GM18873 (cell line): ENCODE measurements around the gene LRRC42.
"Not testable (repeated sequence)": the region's sequence is repeated elsewhere in the genome, so short reads cannot be mapped to it uniquely, and the experiment has no call there.

Experiments
- ATAC-seq: cut with Tn5 transposase; IDR thresholded peaks from one replicate; pipeline ENCODE4 v1.9.1; 2021; ENCODE audit warnings: mild to moderate bottlenecking, moderate library complexity, moderate number of reproducible peaks; ENCODE audit not compliant: unreplicated experiment, low FRiP score

The LRRC42 gene

GRCh38 chr1:53964109-53964508 lies 18.0 kb downstream of the LRRC42 start:
- ATAC-seq = no peak

GRCh38 chr1:53966794-53967193 lies 20.6 kb downstream of the LRRC42 start:
- no peak for ATAC-seq

GRCh38 chr1:53967409-53968124 lies 21.4 kb downstream of the LRRC42 start:
- no peak for ATAC-seq

- no peak for ATAC-seq
These were observed 22.0 kb downstream of the LRRC42 start for GRCh38 chr1:53968125-53968513.

DNA sequence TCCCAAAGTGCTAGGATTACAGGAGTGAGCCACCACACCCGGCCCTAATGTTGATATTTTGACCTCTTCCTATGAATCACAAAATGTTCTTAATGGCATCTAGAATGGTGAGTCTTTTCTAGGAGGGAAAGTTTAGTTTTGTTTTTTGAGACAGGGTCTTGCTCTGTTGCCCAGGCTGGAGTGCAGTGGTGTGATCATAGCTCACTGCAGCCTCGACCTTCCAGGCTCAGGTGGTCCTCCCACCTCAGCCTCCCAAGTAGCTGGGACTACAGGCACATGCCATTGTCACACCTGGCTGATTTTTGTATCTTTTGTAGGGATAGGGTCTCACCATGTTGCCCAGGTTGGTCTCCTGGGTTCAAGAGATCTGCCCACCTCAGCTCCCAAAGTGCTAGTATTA lies 23.2 kb downstream of the LRRC42 start:
- ATAC-seq = not testable (repeated sequence)

DNA sequence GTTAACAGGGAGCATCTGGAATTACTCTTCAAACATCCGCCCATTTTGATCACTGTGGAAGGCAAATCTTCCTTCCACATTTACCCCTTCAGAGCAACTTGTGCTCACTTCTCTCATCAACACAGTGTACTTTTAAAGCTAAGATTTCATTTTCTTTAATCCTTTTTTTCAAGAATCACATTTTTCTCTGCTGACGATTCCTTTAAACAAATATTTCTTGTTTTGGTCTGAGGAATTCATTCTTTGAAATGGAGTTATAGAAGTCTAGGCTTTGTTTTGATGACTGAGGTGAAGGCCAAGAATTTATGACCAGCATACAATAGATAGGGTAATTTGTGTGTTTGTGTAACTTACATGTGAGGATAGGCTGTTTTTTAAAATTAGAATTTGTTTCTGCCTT lies 25.6 kb downstream of the LRRC42 start:
- ATAC-seq = no peak

DNA sequence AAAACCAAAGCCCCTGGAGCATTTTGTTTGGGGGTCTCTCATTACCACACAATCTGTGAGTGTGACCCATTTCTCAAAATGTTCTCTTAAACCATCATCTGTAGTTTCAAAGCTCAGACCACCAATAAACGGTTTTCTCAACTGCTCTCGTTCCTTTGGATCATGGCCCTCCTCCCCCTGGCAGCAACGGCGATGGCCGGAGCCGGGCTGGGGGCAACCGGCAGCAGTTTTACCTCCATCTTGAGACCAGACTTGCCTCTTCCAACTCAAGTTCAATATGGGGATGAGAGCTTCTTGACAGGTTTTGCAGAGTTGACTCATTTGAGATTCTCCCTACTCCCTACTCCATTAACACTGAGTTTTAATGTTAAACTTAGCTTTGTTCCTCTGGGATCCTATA lies 29.7 kb downstream of the LRRC42 start:
- no peak for ATAC-seq

DNA sequence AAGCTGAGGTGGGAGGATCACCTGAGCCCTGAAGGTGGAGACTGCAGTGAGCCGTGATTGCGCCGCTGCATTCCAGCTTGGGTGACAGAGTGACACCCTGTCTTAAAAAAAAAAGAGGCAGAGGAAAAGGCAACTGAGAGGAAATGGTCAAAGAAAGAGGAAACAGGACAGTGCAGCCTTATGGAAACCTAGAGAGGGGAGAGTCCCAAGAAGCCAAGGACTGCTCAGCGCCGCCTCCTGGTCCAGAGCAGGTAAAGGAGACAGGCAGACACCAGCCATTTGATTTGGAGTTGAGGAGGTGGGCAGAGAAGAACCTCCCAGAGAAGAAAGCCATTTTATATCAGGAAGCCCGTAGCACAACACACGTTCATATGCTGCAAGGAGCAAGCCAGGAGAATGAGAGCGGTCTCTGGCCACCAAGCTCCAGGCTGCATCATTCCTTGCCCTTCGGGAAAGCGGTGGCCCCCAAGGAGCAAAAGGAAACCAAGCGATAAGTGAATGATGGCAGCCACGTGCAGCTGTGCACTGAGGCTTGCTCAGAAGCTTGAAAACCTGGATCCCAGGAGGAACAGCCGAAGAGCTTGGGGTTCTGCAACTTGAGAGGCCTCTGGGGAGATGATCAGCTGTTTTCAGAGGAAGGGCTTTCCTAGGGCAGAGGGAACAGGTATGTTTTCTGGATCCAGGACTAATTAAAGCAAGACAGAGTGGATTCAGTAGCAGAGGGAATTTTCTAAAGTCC lies 33.7 kb downstream of the LRRC42 start:
- ATAC-seq = no peak

DNA sequence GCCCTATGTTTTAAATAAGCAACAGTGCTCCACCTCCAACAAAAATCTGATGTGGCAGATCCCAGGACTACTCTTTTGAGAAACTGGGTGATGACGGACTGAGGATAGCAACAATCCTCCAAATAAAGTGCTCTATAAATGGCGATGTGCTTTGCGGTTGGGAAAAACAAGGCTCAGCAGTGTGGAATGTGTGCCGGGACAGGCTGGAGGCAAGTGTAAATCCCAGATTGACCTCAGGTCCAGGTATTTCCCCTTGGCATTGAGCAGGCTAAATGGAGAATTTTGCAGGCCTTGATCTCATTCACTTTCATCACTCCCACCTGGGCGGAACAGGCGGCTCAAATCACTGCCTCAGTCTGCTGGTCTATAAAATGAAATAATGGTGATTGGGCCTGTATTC lies 35.1 kb downstream of the LRRC42 start:
- ATAC-seq = no peak

- ATAC-seq = no peak
These were observed 36.0 kb downstream of the LRRC42 start for GRCh38 chr1:53982034-53982762.

- ATAC-seq = no peak
These were observed 36.6 kb downstream of the LRRC42 start for GRCh38 chr1:53982763-53983104.

DNA sequence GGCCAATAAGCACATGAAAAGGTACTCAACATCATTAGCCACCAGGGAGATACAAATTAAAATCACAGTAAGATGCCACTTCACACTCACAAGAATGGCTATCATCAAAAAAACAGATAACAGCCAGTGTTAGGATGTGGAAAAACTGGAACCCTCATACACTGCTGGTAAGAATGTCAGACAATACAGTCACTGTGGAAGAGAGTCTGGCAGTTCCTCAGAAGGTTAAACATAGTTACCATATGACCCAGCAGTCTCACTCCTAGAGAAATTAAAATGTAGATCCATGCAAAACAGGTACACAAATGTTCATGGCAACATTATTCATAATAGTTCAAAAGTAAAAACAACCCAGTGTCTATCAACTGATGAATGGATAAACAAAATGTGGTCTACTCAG lies 38.6 kb downstream of the LRRC42 start:
- no peak for ATAC-seq

DNA sequence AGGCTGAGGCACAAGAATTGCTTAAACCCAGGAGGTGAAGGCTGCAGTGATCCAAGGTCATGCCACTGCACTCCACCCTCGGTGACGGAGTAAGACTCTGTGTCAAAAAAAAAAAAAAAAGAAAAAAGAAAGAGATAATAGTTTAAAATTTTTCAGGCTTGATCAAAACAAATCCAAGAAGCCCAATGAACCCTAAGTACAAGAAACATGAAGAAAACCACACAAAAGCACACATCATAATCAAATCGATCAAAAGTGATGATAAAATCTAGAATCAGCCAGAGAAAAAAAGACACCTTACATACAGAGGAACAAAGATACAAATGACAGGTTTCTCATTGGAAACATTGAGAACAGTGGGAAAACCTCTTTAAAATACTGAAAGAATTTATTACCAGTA lies 40.3 kb downstream of the LRRC42 start:
- ATAC-seq = no peak

DNA sequence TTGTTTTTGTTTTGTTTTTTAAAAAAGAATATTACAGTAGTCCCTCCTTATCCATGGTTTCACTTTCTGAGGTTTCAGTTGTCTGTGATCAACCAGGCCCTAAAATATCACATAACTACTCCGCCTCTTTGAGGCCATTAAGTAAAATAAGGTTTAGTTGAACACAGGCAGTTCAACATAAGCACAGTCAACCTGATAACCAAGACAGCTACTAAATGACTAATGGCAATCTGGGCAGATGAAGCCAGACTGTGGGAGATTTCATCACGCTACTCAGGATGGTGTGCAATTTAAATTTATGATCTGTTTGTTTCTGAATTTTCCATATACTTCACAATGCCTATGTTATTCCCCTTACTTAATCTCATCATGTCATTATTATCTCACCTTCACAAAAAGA lies 41.7 kb downstream of the LRRC42 start:
- no peak for ATAC-seq

GRCh38 chr1:53992085-53992874 lies 46.1 kb downstream of the LRRC42 start:
- no peak for ATAC-seq

DNA sequence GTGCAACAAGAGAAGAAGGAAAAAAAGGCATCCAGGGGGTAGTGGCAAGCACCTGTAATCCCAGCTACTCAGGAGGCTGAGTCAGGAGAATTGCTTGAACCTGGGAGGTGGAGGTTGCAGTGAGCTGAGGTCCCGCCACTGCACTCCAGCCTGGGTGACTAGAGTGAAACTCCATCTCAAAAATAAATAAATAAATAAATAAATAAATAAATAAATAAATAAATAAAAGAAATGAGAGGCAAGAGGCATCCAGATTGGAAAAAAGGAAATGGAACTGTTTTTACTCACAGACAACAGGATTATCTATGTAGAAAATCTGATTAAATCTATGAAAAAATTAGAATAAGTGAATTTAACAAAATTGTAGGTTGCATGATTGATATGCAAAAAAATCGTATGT lies 48.4 kb downstream of the LRRC42 start:
- not testable (repeated sequence) for ATAC-seq

GRCh38 chr1:53995683-53996082 lies 49.5 kb downstream of the LRRC42 start:
- ATAC-seq = no peak

GRCh38 chr1:53998223-53998622 lies 52.1 kb downstream of the LRRC42 start:
- no peak for ATAC-seq

DNA sequence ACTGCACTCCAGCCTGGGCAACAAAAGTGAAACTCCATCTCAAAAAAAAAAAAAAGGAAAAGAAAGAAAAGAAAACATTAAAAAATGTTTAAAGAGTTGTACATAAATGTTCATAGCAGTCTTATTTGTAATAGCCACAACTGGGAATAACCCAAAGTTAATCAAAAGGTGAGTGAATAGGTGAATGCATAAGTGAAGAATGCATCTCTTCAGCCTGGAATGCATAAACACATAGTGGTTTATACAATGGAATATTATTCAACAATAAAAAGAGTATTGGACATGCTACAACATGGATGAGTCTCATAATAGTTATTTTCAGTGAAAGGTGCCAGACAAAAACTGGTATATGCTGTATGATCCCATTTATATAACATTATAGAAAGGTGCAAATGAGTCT lies 53.8 kb downstream of the LRRC42 start:
- no peak for ATAC-seq

DNA sequence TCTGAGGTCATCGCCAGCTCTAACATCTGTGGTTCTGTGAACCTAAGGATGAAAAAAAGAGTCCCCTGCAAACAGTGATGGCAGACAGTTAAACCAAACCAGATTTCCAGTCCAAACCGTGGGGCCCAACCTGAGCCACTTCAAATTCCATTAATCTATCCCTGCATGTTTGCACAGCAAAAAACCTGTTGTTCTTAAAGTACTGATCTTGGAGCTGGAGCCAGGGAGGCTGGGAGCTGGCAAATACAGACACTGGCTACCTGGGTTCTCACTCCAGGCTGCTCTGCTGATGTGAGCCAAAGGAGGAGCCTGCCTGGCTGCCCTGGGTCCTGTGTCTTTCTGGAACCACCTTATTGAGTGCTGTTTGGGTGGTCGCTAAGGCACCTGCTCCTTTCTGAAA lies 55.4 kb downstream of the LRRC42 start:
- ATAC-seq = no peak
